Astrocyte (in vitro differentiated cells and primary cell): Measurements from ENCODE around the gene P3H2. TPM values are rescaled to one million over a fixed set of nuclear protein-coding genes. Genes with fewer than 3 reads are reported as not detected.
A peak's percentile ranks its signal among the peaks of the same experiment; 100 is the strongest.

Source experiments
- DNase-seq: peaks from one replicate; pipeline ENCODE4 v3.0.0-alpha.2; 2010; ENCODE audit warnings: low read depth
- FAIRE-seq: peaks from 2 replicates; lab custom pipeline; 2011; peaks lifted over from hg19 to GRCh38; lab: Jason Lieb, UNC
- H2AFZ ChIP-seq: 2 replicates; pipeline ENCODE4 v1.6.0; 2012; ENCODE audit warnings: low read depth, low read length, inconsistent platforms
- H3K27ac ChIP-seq: 2 replicates; pipeline ENCODE4 v1.5.1; 2011; ENCODE audit warnings: low read depth, low read length, inconsistent platforms
- H3K27me3 ChIP-seq: 2 replicates; pipeline ENCODE4 v1.6.0; 2011; ENCODE audit warnings: low read length, inconsistent platforms; ENCODE audit not compliant: insufficient read depth
- H3K36me3 ChIP-seq: 2 replicates; pipeline ENCODE4 v1.5.1; 2011; ENCODE audit warnings: low read length, inconsistent platforms; ENCODE audit not compliant: insufficient read depth
- H3K4me1 ChIP-seq: 2 replicates; pipeline ENCODE4 v1.5.1; 2011; ENCODE audit warnings: low read length, inconsistent platforms; ENCODE audit not compliant: insufficient read depth
- H3K4me2 ChIP-seq: 2 replicates; pipeline ENCODE4 v1.6.0; 2012; ENCODE audit warnings: low read length, inconsistent platforms
- H3K4me3 ChIP-seq: 2 replicates; pipeline ENCODE4 v1.5.1; 2011; ENCODE audit warnings: low read depth, mild to moderate bottlenecking, low read length, inconsistent platforms; ENCODE audit not compliant: insufficient read depth
- H3K79me2 ChIP-seq: 2 replicates; pipeline ENCODE4 v1.6.0; 2012; ENCODE audit warnings: mild to moderate bottlenecking, low read length, inconsistent platforms; ENCODE audit not compliant: insufficient read depth
- H3K9ac ChIP-seq: 2 replicates; pipeline ENCODE4 v1.6.0; 2012; ENCODE audit warnings: mild to moderate bottlenecking, low read length, inconsistent platforms
- H3K9me3 ChIP-seq: 2 replicates; pipeline ENCODE4 v1.5.1; 2012; ENCODE audit warnings: low read depth, mild to moderate bottlenecking, low read length, inconsistent platforms; ENCODE audit not compliant: insufficient read depth
- H4K20me1 ChIP-seq: 2 replicates; pipeline ENCODE4 v1.6.0; 2012; ENCODE audit warnings: low read length, inconsistent platforms; ENCODE audit not compliant: insufficient read depth
- H3K27ac Mint-ChIP-seq: one replicate; pipeline ENCODE4 v1.8.0; 2021; ENCODE audit warnings: mild to moderate bottlenecking, mixed read lengths; ENCODE audit not compliant: unreplicated experiment
- H3K27me3 Mint-ChIP-seq: one replicate; pipeline ENCODE4 v1.8.0; 2021; ENCODE audit warnings: low read depth, mixed read lengths; ENCODE audit not compliant: unreplicated experiment
- H3K36me3 Mint-ChIP-seq: one replicate; pipeline ENCODE4 v1.8.0; 2021; ENCODE audit warnings: low read depth, mixed read lengths; ENCODE audit not compliant: unreplicated experiment
- H3K4me1 Mint-ChIP-seq: one replicate; pipeline ENCODE4 v1.8.0; 2021; ENCODE audit warnings: low read depth, mixed read lengths; ENCODE audit not compliant: unreplicated experiment
- H3K4me3 Mint-ChIP-seq: one replicate; pipeline ENCODE4 v1.8.0; 2021; ENCODE audit warnings: mild to moderate bottlenecking, moderate library complexity, mixed read lengths; ENCODE audit not compliant: unreplicated experiment
- H3K9me3 Mint-ChIP-seq: one replicate; pipeline ENCODE4 v1.8.0; 2021; ENCODE audit warnings: mild to moderate bottlenecking, mixed read lengths; ENCODE audit not compliant: unreplicated experiment
- CTCF ChIP-seq: IDR thresholded peaks from 2 replicates; pipeline ENCODE4 v1.5.1; 2011; ENCODE audit warnings: low read depth, mild to moderate bottlenecking, inconsistent platforms, low read length, moderate library complexity; ENCODE audit not compliant: insufficient read depth
- EZH2 ChIP-seq: IDR thresholded peaks from 2 replicates; pipeline ENCODE4 v1.6.1; 2012; ENCODE audit warnings: mild to moderate bottlenecking, low read length, inconsistent platforms; ENCODE audit not compliant: insufficient read depth
- total RNA-seq: library from RNA; stranded (reverse); gene quantifications from 2 replicates; pipeline ENCODE4 v1.2.1, GENCODE V29; 2021

Gene P3H2
- total RNA-seq, 1 donor from 2014 or later, result 57.7 TPM

GRCh38 chr3:190059242-190059590 lies 61.5 kb downstream of the P3H2 start:
- Mint-ChIP-seq H3K36me3 (no peaks in the 10 kb centered on the region), H3K4me3 (peak overlapping the region; percentile 66), H3K4me1 (peaks cover 63% of the 10 kb centered on the region), H3K9me3 (no peaks in the 10 kb centered on the region), H3K27ac (peak overlapping the region; percentile 98), H3K27me3 (no peaks in the 10 kb centered on the region)
- no peaks in the 10 kb centered on the region for H4K20me1 ChIP-seq
- no peak overlapping the region for H3K4me3 ChIP-seq
- H3K4me2 ChIP-seq, result peak overlapping the region; percentile 60
- H3K27ac ChIP-seq, result peak overlapping the region; percentile 62
- H3K79me2 ChIP-seq, result peaks cover 3% of the 10 kb centered on the region
- H3K9me3 ChIP-seq, result no peaks in the 10 kb centered on the region
- H3K27me3 ChIP-seq, result no peaks in the 10 kb centered on the region
- H3K4me1 ChIP-seq, result peaks cover 24% of the 10 kb centered on the region
- H3K9ac ChIP-seq, result peak overlapping the region; percentile 59
- H2AFZ ChIP-seq, result no peak overlapping the region
- DNase-seq (peak; percentile 81), FAIRE-seq (no peak)
- no peak for TF ChIP-seq CTCF
- no peak for TF ChIP-seq EZH2
- H3K36me3 ChIP-seq, result no peaks in the 10 kb centered on the region

GRCh38 chr3:190058521-190059241 lies 62.0 kb downstream of the P3H2 start:
- Histone ChIP-seq H2AFZ (no peak overlapping the region), H4K20me1 (no peaks in the 10 kb centered on the region), H3K27me3 (no peaks in the 10 kb centered on the region), H3K4me1 (peaks cover 24% of the 10 kb centered on the region), H3K4me3 (no peak overlapping the region), H3K79me2 (peaks cover 3% of the 10 kb centered on the region), H3K9me3 (no peaks in the 10 kb centered on the region), H3K27ac (peak overlapping the region; percentile 62), H3K36me3 (no peaks in the 10 kb centered on the region), H3K9ac (peak overlapping the region; percentile 59), H3K4me2 (peak overlapping the region; percentile 60)
- Mint-ChIP-seq H3K27me3 (no peaks in the 10 kb centered on the region), H3K4me1 (peaks cover 67% of the 10 kb centered on the region), H3K9me3 (no peaks in the 10 kb centered on the region), H3K27ac (peak overlapping the region; percentile 98), H3K36me3 (no peaks in the 10 kb centered on the region), H3K4me3 (no peak overlapping the region)
- no peak for TF ChIP-seq EZH2
- TF ChIP-seq CTCF, result no peak
- FAIRE-seq (no peak), DNase-seq (peak; percentile 94)

- Mint-ChIP-seq H3K27ac (peak overlapping the region; percentile 98), H3K4me3 (no peak overlapping the region), H3K36me3 (no peaks in the 10 kb centered on the region), H3K27me3 (no peaks in the 10 kb centered on the region), H3K9me3 (no peaks in the 10 kb centered on the region), H3K4me1 (peaks cover 62% of the 10 kb centered on the region)
- H3K27ac ChIP-seq, result no peak overlapping the region
- no peak overlapping the region for H3K4me2 ChIP-seq
- peak; percentile 65 for DNase-seq
- H3K9ac ChIP-seq, result no peak overlapping the region
- no peak overlapping the region for H3K4me3 ChIP-seq
- H3K36me3 ChIP-seq, result no peaks in the 10 kb centered on the region
- no peaks in the 10 kb centered on the region for H3K9me3 ChIP-seq
- TF ChIP-seq CTCF (no peak), EZH2 (no peak)
- peaks cover 24% of the 10 kb centered on the region for H3K4me1 ChIP-seq
- no peak overlapping the region for H2AFZ ChIP-seq
- H3K27me3 ChIP-seq, result no peaks in the 10 kb centered on the region
- peaks cover 3% of the 10 kb centered on the region for H3K79me2 ChIP-seq
- H4K20me1 ChIP-seq, result no peaks in the 10 kb centered on the region
- no peak for FAIRE-seq
Measured at GRCh38 chr3:190056742-190057141, 64.0 kb downstream of the P3H2 start.
